CD4-positive, alpha-beta T cell (primary cell): Measurements from ENCODE around the gene CTAGE4. TPM values are rescaled to one million over a fixed set of nuclear protein-coding genes. Genes with fewer than 3 reads are reported as not detected.
"Not testable (repeated sequence)": the region's sequence is repeated elsewhere in the genome, so short reads cannot be mapped to it uniquely, and the experiment has no call there.

ENCODE experiments used
- ATAC-seq: fragments of 200-7000 bp; cut with Tn5 transposase; one replicate; pipeline ENCODE4 v1.10.0; 2022; ENCODE audit warnings: mild to moderate bottlenecking; ENCODE audit not compliant: poor library complexity
- CTCF ChIA-PET: fragments of 350-600 bp; sonication (Branson Sonifier 250); formaldehyde crosslinking; loops from one replicate; lab custom pipeline; 2021; ENCODE audit warnings: antibody characterized with exemption, inconsistent platforms; lab: Charles Lee
- POLR2A ChIA-PET: fragments of 350-600 bp; sonication (Branson Sonifier 250); formaldehyde crosslinking; loops from one replicate; lab custom pipeline; 2021; ENCODE audit warnings: antibody characterized with exemption, inconsistent platforms; lab: Charles Lee
- DNase-seq, 14 experiments: peaks; one replicate each; pipeline ENCODE4 v3.0.0-alpha.2; 2013 to 2020; ENCODE audit warnings: mixed read lengths in 2 of 14
- H3K27ac ChIP-seq, 2 donors: one replicate each; pipeline versions ENCODE4 v1.5.1 to v1.7.0; 2013; ENCODE audit warnings: low read length in 2 of 2, low read depth in 1 of 2, mild to moderate bottlenecking in 1 of 2
- H3K27me3 ChIP-seq, 2 experiments: 1 replicate in 1 of 2; 2 replicates in 1 of 2; pipeline versions ENCODE4 v1.6.1 to v1.7.0; 2013; ENCODE audit warnings: low read length in 2 of 2, control low read depth in 1 of 2, mild to moderate bottlenecking in 1 of 2, moderate library complexity in 1 of 2; ENCODE audit not compliant: insufficient read depth in 2 of 2, control insufficient read depth in 1 of 2
- H3K36me3 ChIP-seq: one replicate; pipeline ENCODE4 v1.6.1; 2013; ENCODE audit warnings: low read length, control low read depth; ENCODE audit not compliant: insufficient read depth
- H3K4me1 ChIP-seq: one replicate; pipeline ENCODE4 v1.6.1; 2013; ENCODE audit warnings: low read length, control low read depth; ENCODE audit not compliant: insufficient read depth
- H3K4me3 ChIP-seq: one replicate; pipeline ENCODE4 v1.5.1; 2013; ENCODE audit warnings: mild to moderate bottlenecking, low read length, moderate library complexity
- H3K9me3 ChIP-seq, 2 experiments: 1 replicate in 1 of 2; 2 replicates in 1 of 2; pipeline versions ENCODE4 v1.6.1 to v1.7.0; 2013; ENCODE audit warnings: low read length in 2 of 2, mild to moderate bottlenecking in 2 of 2, control low read depth in 1 of 2, moderate library complexity in 1 of 2; ENCODE audit not compliant: control insufficient read depth in 1 of 2, insufficient read depth in 1 of 2
- H3K27ac Mint-ChIP-seq: one replicate; pipeline ENCODE4 v1.8.0; 2020; ENCODE audit warnings: mixed read lengths
- H3K27me3 Mint-ChIP-seq: one replicate; pipeline ENCODE4 v1.8.0; 2021; ENCODE audit warnings: mixed read lengths
- H3K36me3 Mint-ChIP-seq: one replicate; pipeline ENCODE4 v1.8.0; 2021; ENCODE audit warnings: low read depth, mixed read lengths
- H3K4me1 Mint-ChIP-seq: one replicate; pipeline ENCODE4 v1.8.0; 2021; ENCODE audit warnings: low read depth, mixed read lengths
- H3K4me3 Mint-ChIP-seq: one replicate; pipeline ENCODE4 v1.8.0; 2020; ENCODE audit warnings: mild to moderate bottlenecking, mixed read lengths
- H3K9me3 Mint-ChIP-seq: one replicate; pipeline ENCODE4 v1.8.0; 2020; ENCODE audit warnings: mixed read lengths
- intact Hi-C, 2 experiments: fragments of 100-400 bp; cut with DNase I in 1 of 2; cut with micrococcal nuclease in 1 of 2; formaldehyde crosslinking; loops; one replicate each; pipeline versions ENCODE4 v1.15.1 to v1.9.0; 2023 to 2025; cut with DNase I, micrococcal nuclease
- total RNA-seq, 174 experiments: library from RNA in 2 of 174; stranded (reverse) in 2 of 174; gene quantifications; one replicate each; pipeline ENCODE4 v1.2.3 and lab custom pipeline; 2021 to 2026

The CTAGE4 gene
- total RNA-seq, 2 experiments from 2014 or later = 0.95 to 1.2 TPM

DNA sequence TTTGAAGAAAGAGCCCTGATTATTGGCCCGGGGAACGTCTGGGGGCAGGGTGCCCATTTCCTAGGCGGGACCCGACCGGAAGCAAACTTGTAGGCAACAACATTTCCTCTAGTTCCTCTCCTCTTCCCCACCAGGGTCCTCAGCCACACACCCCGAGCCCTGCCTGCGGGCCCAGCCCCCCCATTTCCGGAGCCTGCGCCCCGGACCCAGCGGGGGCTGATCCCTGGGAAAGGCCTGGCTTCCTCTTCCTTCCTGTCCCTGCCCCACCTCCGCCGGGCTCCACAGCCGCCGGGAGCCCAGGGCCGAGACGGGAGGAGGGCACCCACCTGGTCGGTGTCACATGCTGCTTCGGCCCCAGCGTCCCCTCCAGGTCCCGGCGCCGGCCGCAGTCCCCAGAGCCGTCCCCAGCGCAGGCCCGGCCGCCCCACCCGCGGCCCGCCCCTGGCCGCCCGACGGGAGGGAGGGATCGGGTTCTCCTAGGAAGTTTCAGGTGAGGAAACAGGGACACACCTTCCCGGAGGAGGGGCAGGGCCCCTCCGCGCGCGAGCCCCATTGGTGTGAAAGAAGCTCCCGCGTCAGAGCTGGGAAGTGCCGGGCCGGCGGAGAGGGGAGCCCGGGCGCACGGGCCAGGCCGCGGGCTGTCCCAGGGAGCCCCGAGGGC, 12.1 kb downstream of the CTAGE4 start, which contains the start of gene ARHGEF35:
Gene ARHGEF35 (minus strand): TSS at position 622 of the 661 bp plus-strand sequence. CDS start 7,450 bp downstream, outside the sequence.
- H3K4me3 ChIP-seq, H3K27me3 ChIP-seq, H3K9me3 Mint-ChIP-seq, H3K27me3 Mint-ChIP-seq, H3K36me3 ChIP-seq, H3K9me3 ChIP-seq, intact Hi-C loops, H3K4me1 Mint-ChIP-seq, POLR2A ChIA-PET, CTCF ChIA-PET, H3K27ac ChIP-seq, H3K36me3 Mint-ChIP-seq, H3K4me1 ChIP-seq: not testable (repeated sequence)
- Mint-ChIP-seq H3K4me3 (peak within 1 kb of the TSS; percentile 86), H3K27ac (peak within 1 kb of the TSS; percentile 56)
- peak; percentile 78 for ATAC-seq
- DNase-seq = peak in 1 of 14 experiments; percentile 15

DNA sequence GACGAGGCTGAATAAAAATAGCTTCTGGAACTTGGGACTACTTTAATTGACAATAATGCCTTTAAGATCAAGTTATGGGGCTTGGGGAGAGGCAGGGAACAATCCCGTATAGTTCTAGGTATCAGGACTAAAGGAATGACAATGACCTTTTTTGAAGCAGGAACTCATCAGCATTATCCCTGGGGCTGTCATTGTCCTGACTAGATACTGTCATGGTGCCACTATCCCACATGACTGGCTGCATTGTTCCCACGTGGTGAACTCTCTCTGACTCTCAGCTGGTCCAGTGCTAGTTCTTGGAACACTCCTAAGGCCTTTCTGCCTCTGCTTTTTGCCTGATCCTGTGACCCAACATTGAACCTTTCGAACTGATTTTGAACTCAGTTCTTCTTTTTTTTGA, 15.7 kb downstream of the CTAGE4 start:
- CTCF ChIA-PET, H3K36me3 Mint-ChIP-seq, H3K4me3 Mint-ChIP-seq, POLR2A ChIA-PET, DNase-seq, H3K9me3 Mint-ChIP-seq, H3K9me3 ChIP-seq, H3K27ac Mint-ChIP-seq, H3K27ac ChIP-seq, H3K4me3 ChIP-seq, H3K27me3 ChIP-seq, H3K4me1 Mint-ChIP-seq, H3K4me1 ChIP-seq, ATAC-seq, intact Hi-C loops, H3K36me3 ChIP-seq, H3K27me3 Mint-ChIP-seq: not testable (repeated sequence)

DNA sequence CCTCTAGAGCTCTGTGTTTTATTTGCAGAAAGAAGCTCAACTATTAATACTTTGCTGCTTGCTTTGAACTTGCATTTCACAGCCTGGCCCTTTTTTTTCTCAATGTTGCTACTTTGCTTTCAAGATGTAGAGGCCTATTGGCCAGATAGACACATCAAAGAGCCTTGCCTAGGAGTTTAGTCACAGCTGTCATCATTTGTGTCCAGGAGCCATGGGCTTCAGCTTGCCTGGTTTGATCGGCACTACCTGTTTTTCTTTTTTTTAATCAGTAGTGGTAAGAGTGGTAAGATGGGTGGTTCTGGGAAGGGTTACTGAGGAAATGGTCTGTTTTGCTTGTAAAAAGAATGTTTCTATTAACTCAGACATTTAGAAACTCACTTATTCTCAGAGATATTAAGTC, 18.7 kb downstream of the CTAGE4 start:
- CTCF ChIA-PET, H3K27ac Mint-ChIP-seq, H3K27me3 Mint-ChIP-seq, POLR2A ChIA-PET, H3K9me3 ChIP-seq, H3K4me1 Mint-ChIP-seq, H3K4me3 ChIP-seq, H3K4me3 Mint-ChIP-seq, H3K27me3 ChIP-seq, H3K27ac ChIP-seq, H3K36me3 ChIP-seq, intact Hi-C loops, H3K9me3 Mint-ChIP-seq, H3K36me3 Mint-ChIP-seq, H3K4me1 ChIP-seq, DNase-seq: not testable (repeated sequence)
- ATAC-seq = peak; percentile 81

DNA sequence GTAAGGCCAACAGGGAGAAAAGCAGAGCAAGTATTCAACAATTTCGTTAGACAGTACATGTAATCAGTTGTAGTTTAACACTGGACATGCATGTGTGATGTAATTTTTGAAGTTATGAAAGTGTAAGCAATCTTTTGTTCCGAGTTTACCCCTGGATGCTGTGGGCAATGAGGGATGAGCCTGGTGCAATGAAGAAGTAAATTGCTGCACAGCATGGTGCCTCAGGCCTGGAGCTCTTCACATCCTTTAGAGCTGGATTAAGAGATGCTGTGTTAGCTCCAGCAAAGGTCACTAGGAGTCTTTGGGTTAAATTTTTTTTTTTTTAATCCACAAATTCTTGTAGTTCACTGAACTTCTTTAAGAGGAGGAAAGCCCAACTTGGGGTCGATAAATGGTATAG, 19.8 kb downstream of the CTAGE4 start:
- H3K9me3 ChIP-seq, H3K27ac Mint-ChIP-seq, H3K27ac ChIP-seq, H3K27me3 Mint-ChIP-seq, DNase-seq, H3K36me3 Mint-ChIP-seq, H3K4me3 ChIP-seq, H3K4me1 ChIP-seq, H3K27me3 ChIP-seq, H3K4me1 Mint-ChIP-seq, H3K36me3 ChIP-seq, intact Hi-C loops, POLR2A ChIA-PET, H3K4me3 Mint-ChIP-seq, ATAC-seq, CTCF ChIA-PET, H3K9me3 Mint-ChIP-seq: not testable (repeated sequence)

DNA sequence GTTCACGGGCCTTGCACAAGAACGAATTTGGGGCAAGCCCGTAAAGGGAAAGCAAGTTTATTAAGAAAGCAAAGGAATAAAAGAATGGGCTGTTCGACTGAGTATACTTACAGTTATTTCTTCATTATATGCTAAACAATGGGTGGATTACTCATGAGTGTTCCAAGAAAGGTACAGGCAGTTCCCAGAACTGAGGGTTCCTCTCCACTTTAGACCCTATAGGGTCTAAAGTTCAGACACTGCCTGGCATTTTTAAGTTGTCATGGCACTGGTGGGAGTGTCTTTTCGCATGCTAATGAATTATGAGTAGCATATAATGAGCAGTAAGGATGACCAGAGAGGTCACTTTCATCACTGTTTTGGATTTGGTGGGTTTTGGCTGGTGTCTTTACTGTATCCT, 22.0 kb downstream of the CTAGE4 start:
- not testable (repeated sequence) for ATAC-seq

DNA sequence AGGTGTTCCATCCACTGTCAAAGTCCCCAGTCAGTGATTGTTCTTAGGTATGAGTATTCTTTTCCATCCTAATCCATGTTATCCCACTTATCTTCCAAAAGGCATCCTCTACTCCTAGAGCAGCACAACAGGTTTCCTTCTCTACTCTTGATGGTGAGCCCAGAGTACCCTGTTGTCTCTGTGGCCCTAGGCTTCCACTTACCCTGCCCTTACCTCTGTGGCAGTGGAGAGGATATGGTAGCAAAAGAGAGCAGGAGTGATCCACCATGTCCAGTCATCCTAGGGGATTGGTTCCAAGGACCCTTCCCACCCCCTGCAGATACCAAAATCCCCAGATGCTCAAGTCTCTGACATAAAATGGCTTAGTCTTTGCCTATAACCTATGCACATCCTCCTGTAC, 33.9 kb downstream of the CTAGE4 start:
- H3K4me3 Mint-ChIP-seq, H3K27ac ChIP-seq, DNase-seq, intact Hi-C loops, H3K4me1 ChIP-seq, CTCF ChIA-PET, H3K27ac Mint-ChIP-seq, H3K36me3 ChIP-seq, ATAC-seq, H3K4me3 ChIP-seq, H3K9me3 ChIP-seq, H3K27me3 Mint-ChIP-seq, H3K4me1 Mint-ChIP-seq, POLR2A ChIA-PET, H3K36me3 Mint-ChIP-seq, H3K9me3 Mint-ChIP-seq, H3K27me3 ChIP-seq: not testable (repeated sequence)

More for the DNA sequence above, 22.0 kb downstream of the CTAGE4 start:
- H3K9me3 Mint-ChIP-seq, H3K36me3 Mint-ChIP-seq, H3K27me3 Mint-ChIP-seq, H3K36me3 ChIP-seq, intact Hi-C loops, H3K4me3 Mint-ChIP-seq, H3K27ac ChIP-seq, H3K27ac Mint-ChIP-seq, H3K9me3 ChIP-seq, H3K27me3 ChIP-seq, POLR2A ChIA-PET, H3K4me1 Mint-ChIP-seq, H3K4me3 ChIP-seq, H3K4me1 ChIP-seq, DNase-seq, CTCF ChIA-PET: not testable (repeated sequence)

DNA sequence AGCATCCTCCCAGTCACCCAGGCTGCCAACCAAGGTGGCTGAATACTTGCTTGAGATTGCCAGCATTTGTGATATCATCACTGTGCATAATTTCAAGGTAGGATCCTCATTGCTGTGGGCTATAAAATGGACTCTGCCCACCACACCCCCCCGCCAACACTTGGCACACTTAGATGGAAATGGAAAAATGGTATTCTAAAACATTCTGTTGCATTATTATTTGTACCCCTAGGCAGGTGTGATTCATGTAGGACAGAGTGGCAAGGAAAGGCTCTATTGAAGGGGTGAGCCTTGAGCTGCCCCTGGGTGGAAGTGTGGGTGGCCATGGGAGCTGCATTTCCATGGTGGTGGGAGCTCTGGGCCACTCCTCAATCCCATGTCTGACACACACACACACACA, 35.3 kb downstream of the CTAGE4 start:
- ATAC-seq, H3K27me3 ChIP-seq, H3K9me3 Mint-ChIP-seq, H3K27ac ChIP-seq, CTCF ChIA-PET, H3K27me3 Mint-ChIP-seq, H3K36me3 Mint-ChIP-seq, H3K27ac Mint-ChIP-seq, H3K9me3 ChIP-seq, H3K4me3 ChIP-seq, H3K4me1 ChIP-seq, DNase-seq, POLR2A ChIA-PET, H3K36me3 ChIP-seq, H3K4me1 Mint-ChIP-seq, H3K4me3 Mint-ChIP-seq, intact Hi-C loops: not testable (repeated sequence)
